ENCODE measurements around the gene RPL5.

The RPL5 gene

GRCh38 chr1:92831368-92831761, 475 bp upstream of the RPL5 start:
- H3K4me3 ChIP-seq (ENCODE audit: low read depth, low read length) = no peak overlapping the region

DNA sequence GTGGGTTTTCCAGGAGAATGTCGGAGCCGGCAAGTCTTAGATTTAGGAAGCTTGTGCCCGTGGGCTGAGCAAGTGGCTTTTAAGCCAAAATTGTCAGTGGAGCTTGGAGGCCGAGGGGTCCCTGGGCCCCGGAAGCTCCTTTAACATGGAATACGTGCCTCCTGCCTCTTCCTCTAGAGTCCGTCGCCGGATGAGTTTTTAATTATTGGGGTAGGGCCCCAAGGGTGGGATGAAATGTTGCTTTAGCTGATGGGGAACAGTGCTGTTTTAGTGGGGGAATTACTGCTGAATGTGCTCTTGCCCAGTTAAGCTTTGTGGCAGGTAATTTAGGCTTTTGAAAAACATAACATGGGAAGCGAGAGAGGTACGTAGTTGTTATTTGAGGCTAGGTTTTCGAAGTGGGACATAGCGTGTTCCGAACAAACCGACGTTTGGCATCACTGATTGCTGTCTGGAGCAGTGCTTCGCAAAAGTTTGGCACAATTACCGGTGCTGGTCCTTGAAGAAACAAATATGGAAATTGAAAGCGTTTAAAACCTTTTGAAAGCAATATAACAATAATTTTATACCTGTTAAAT, 786 bp downstream of the RPL5 start:
- peak overlapping the region; percentile 98 for H3K4me3 ChIP-seq (ENCODE audit: low read depth, low read length)
- DNase-seq (ENCODE audit: low read depth, low spot score) = no peak
- no peak for TF ChIP-seq CTCF (IDR thresholded peaks at IDR 0.05; ENCODE audit: insufficient read depth, low read length, missing control alignments)
- ChIA-PET POLR2A (interaction anchor here (0.6 to 1.8 kb wide), 9 partner anchors 10 to 183 kb away, joined by 3 to 13 read pairs (median 4); partner anchors contain the start of genes DIPK1A and EVI5), CTCF (interaction anchor here (0.9 to 3.5 kb wide), 16 partner anchors 9 to 191 kb away, joined by 3 to 65 read pairs (median 6); partner anchors contain the start of genes DIPK1A and EVI5)

More at GRCh38 chr1:92831368-92831761, 475 bp upstream of the RPL5 start:
- DNase-seq (ENCODE audit: low read depth, low spot score) = no peak
- TF ChIP-seq CTCF (IDR thresholded peaks at IDR 0.05; ENCODE audit: insufficient read depth, low read length, missing control alignments) = no peak
- CTCF ChIA-PET = interaction anchor here (0.7 to 3.5 kb wide), 23 partner anchors 10 to 192 kb away, joined by 3 to 65 read pairs (median 4); partner anchors contain the start of genes DIPK1A and EVI5
- POLR2A ChIA-PET = interaction anchor here (0.6 to 1.8 kb wide), 8 partner anchors 11 to 210 kb away, joined by 3 to 13 read pairs (median 5); partner anchors contain the start of gene EVI5

GRCh38 chr1:92833840-92834239, 2.0 kb downstream of the RPL5 start:
- no peak for TF ChIP-seq CTCF (IDR thresholded peaks at IDR 0.05; ENCODE audit: insufficient read depth, low read length, missing control alignments)
- no peak for DNase-seq (ENCODE audit: low read depth, low spot score)
- H3K4me3 ChIP-seq (ENCODE audit: low read depth, low read length) = peak overlapping the region; percentile 98
- POLR2A ChIA-PET = no interaction called here
- CTCF ChIA-PET = interaction anchor here (1.2 to 1.8 kb wide), 3 partner anchors 9 to 523 kb away, joined by 3 to 8 read pairs (median 5); no protein-coding TSS in a partner anchor

- no peak for DNase-seq (ENCODE audit: low read depth, low spot score)
- POLR2A ChIA-PET = interaction anchor here (1.7 kb wide), 1 partner anchor 50 kb away, joined by 6 read pairs; the partner anchor contains the start of gene EVI5
- no peak overlapping the region for H3K4me3 ChIP-seq (ENCODE audit: low read depth, low read length)
- TF ChIP-seq CTCF (IDR thresholded peaks at IDR 0.05; ENCODE audit: insufficient read depth, low read length, missing control alignments) = no peak
- CTCF ChIA-PET = interaction anchor here (1.2 to 6.6 kb wide), 4 partner anchors 8 to 524 kb away, joined by 3 to 28 read pairs (median 6); no protein-coding TSS in a partner anchor
These were observed 2.8 kb downstream of the RPL5 start for GRCh38 chr1:92834617-92835016.

- CTCF ChIA-PET = interaction anchor here (0.8 to 6.6 kb wide), 5 partner anchors 19 to 345 kb away, joined by 3 to 28 read pairs (median 7); no protein-coding TSS in a partner anchor
- H3K4me3 ChIP-seq (ENCODE audit: low read depth, low read length) = no peak overlapping the region
- no peak for DNase-seq (ENCODE audit: low read depth, low spot score)
- TF ChIP-seq CTCF (IDR thresholded peaks at IDR 0.05; ENCODE audit: insufficient read depth, low read length, missing control alignments) = no peak
- POLR2A ChIA-PET = interaction anchor here (1.2 kb wide), 1 partner anchor 242 kb away, joined by 4 read pairs; the partner anchor contains the start of gene MTF2
These were observed 5.2 kb downstream of the RPL5 start for GRCh38 chr1:92837062-92837461.

GRCh38 chr1:92838519-92838918, 6.7 kb downstream of the RPL5 start:
- TF ChIP-seq CTCF (IDR thresholded peaks at IDR 0.05; ENCODE audit: insufficient read depth, low read length, missing control alignments) = no peak
- ChIA-PET CTCF (interaction anchor here (2.3 to 6.6 kb wide), 3 partner anchors 20 to 156 kb away, joined by 7 to 28 read pairs (median 12); no protein-coding TSS in a partner anchor), POLR2A (no interaction called here)
- H3K4me3 ChIP-seq (ENCODE audit: low read depth, low read length) = no peak overlapping the region
- DNase-seq (ENCODE audit: low read depth, low spot score) = no peak
